Astrocyte (in vitro differentiated cells and primary cell): Measurements from ENCODE around the gene TMEM63A. TPM values are rescaled to one million over a fixed set of nuclear protein-coding genes. Genes with fewer than 3 reads are reported as not detected.
A peak's percentile ranks its signal among the peaks of the same experiment; 100 is the strongest.

ENCODE experiments used
- DNase-seq: peaks from one replicate; pipeline ENCODE4 v3.0.0-alpha.2; 2010; ENCODE audit warnings: low read depth
- FAIRE-seq: peaks from 2 replicates; lab custom pipeline; 2011; peaks lifted over from hg19 to GRCh38; lab: Jason Lieb, UNC
- H2AFZ ChIP-seq: 2 replicates; pipeline ENCODE4 v1.6.0; 2012; ENCODE audit warnings: low read depth, low read length, inconsistent platforms
- H3K27ac ChIP-seq: 2 replicates; pipeline ENCODE4 v1.5.1; 2011; ENCODE audit warnings: low read depth, low read length, inconsistent platforms
- H3K27me3 ChIP-seq: 2 replicates; pipeline ENCODE4 v1.6.0; 2011; ENCODE audit warnings: low read length, inconsistent platforms; ENCODE audit not compliant: insufficient read depth
- H3K36me3 ChIP-seq: 2 replicates; pipeline ENCODE4 v1.5.1; 2011; ENCODE audit warnings: low read length, inconsistent platforms; ENCODE audit not compliant: insufficient read depth
- H3K4me1 ChIP-seq: 2 replicates; pipeline ENCODE4 v1.5.1; 2011; ENCODE audit warnings: low read length, inconsistent platforms; ENCODE audit not compliant: insufficient read depth
- H3K4me2 ChIP-seq: 2 replicates; pipeline ENCODE4 v1.6.0; 2012; ENCODE audit warnings: low read length, inconsistent platforms
- H3K4me3 ChIP-seq: 2 replicates; pipeline ENCODE4 v1.5.1; 2011; ENCODE audit warnings: low read depth, mild to moderate bottlenecking, low read length, inconsistent platforms; ENCODE audit not compliant: insufficient read depth
- H3K79me2 ChIP-seq: 2 replicates; pipeline ENCODE4 v1.6.0; 2012; ENCODE audit warnings: mild to moderate bottlenecking, low read length, inconsistent platforms; ENCODE audit not compliant: insufficient read depth
- H3K9ac ChIP-seq: 2 replicates; pipeline ENCODE4 v1.6.0; 2012; ENCODE audit warnings: mild to moderate bottlenecking, low read length, inconsistent platforms
- H3K9me3 ChIP-seq: 2 replicates; pipeline ENCODE4 v1.5.1; 2012; ENCODE audit warnings: low read depth, mild to moderate bottlenecking, low read length, inconsistent platforms; ENCODE audit not compliant: insufficient read depth
- H4K20me1 ChIP-seq: 2 replicates; pipeline ENCODE4 v1.6.0; 2012; ENCODE audit warnings: low read length, inconsistent platforms; ENCODE audit not compliant: insufficient read depth
- H3K27ac Mint-ChIP-seq: one replicate; pipeline ENCODE4 v1.8.0; 2021; ENCODE audit warnings: mild to moderate bottlenecking, mixed read lengths; ENCODE audit not compliant: unreplicated experiment
- H3K27me3 Mint-ChIP-seq: one replicate; pipeline ENCODE4 v1.8.0; 2021; ENCODE audit warnings: low read depth, mixed read lengths; ENCODE audit not compliant: unreplicated experiment
- H3K36me3 Mint-ChIP-seq: one replicate; pipeline ENCODE4 v1.8.0; 2021; ENCODE audit warnings: low read depth, mixed read lengths; ENCODE audit not compliant: unreplicated experiment
- H3K4me1 Mint-ChIP-seq: one replicate; pipeline ENCODE4 v1.8.0; 2021; ENCODE audit warnings: low read depth, mixed read lengths; ENCODE audit not compliant: unreplicated experiment
- H3K4me3 Mint-ChIP-seq: one replicate; pipeline ENCODE4 v1.8.0; 2021; ENCODE audit warnings: mild to moderate bottlenecking, moderate library complexity, mixed read lengths; ENCODE audit not compliant: unreplicated experiment
- H3K9me3 Mint-ChIP-seq: one replicate; pipeline ENCODE4 v1.8.0; 2021; ENCODE audit warnings: mild to moderate bottlenecking, mixed read lengths; ENCODE audit not compliant: unreplicated experiment
- EZH2 ChIP-seq: IDR thresholded peaks from 2 replicates; pipeline ENCODE4 v1.6.1; 2012; ENCODE audit warnings: mild to moderate bottlenecking, low read length, inconsistent platforms; ENCODE audit not compliant: insufficient read depth
- total RNA-seq: library from RNA; stranded (reverse); gene quantifications from 2 replicates; pipeline ENCODE4 v1.2.1, GENCODE V29; 2021
- TF ChIP-seq, protein P1 (sequence below): IDR thresholded peaks from 2 replicates; pipeline ENCODE4 v1.5.1; 2011; ENCODE audit warnings: low read depth, mild to moderate bottlenecking, inconsistent platforms, low read length, moderate library complexity; ENCODE audit not compliant: insufficient read depth

TMEM63A gene
- total RNA-seq, 1 donor from 2014 or later, result 28.7 TPM

DNA sequence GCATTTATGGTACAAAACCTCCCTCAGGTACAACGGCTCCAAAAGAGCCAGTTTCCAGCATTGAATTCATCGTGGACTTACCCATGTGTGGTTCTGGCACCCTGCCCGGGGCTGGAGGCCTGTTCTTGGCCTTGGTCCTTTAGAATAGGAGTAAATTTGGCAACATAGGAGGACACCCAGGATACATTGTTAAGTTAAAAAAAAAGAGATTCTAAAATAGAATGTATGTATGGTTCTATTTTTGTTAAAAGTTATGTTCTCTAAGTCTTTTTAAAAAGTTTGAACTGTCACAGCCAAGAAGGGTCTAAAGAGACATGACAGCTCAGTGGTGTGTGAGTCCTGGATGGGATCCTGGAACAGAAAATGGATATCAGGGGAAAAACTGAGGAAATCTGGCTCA, 46.3 kb downstream of the TMEM63A start:
- Mint-ChIP-seq H3K4me1 (no peaks in the 10 kb centered on the region), H3K4me3 (no peak overlapping the region), H3K36me3 (peaks cover 36% of the 10 kb centered on the region), H3K27me3 (no peaks in the 10 kb centered on the region), H3K27ac (peak overlapping the region; percentile 26), H3K9me3 (no peaks in the 10 kb centered on the region)
- H3K4me3 ChIP-seq, result no peak overlapping the region
- no peaks in the 10 kb centered on the region for H3K79me2 ChIP-seq
- H3K9me3 ChIP-seq, result no peaks in the 10 kb centered on the region
- no peaks in the 10 kb centered on the region for H3K36me3 ChIP-seq
- TF ChIP-seq EZH2, result no peak
- TF ChIP-seq, protein P1, sequence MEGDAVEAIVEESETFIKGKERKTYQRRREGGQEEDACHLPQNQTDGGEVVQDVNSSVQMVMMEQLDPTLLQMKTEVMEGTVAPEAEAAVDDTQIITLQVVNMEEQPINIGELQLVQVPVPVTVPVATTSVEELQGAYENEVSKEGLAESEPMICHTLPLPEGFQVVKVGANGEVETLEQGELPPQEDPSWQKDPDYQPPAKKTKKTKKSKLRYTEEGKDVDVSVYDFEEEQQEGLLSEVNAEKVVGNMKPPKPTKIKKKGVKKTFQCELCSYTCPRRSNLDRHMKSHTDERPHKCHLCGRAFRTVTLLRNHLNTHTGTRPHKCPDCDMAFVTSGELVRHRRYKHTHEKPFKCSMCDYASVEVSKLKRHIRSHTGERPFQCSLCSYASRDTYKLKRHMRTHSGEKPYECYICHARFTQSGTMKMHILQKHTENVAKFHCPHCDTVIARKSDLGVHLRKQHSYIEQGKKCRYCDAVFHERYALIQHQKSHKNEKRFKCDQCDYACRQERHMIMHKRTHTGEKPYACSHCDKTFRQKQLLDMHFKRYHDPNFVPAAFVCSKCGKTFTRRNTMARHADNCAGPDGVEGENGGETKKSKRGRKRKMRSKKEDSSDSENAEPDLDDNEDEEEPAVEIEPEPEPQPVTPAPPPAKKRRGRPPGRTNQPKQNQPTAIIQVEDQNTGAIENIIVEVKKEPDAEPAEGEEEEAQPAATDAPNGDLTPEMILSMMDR, result no peak
- H2AFZ ChIP-seq, result no peak overlapping the region
- no peak overlapping the region for H3K27ac ChIP-seq
- no peak for DNase-seq
- no peaks in the 10 kb centered on the region for H4K20me1 ChIP-seq
- no peak overlapping the region for H3K4me2 ChIP-seq
- FAIRE-seq, result no peak
- H3K9ac ChIP-seq, result no peak overlapping the region
- H3K27me3 ChIP-seq, result no peaks in the 10 kb centered on the region
- no peaks in the 10 kb centered on the region for H3K4me1 ChIP-seq

GRCh38 chr1:225834417-225835329, 47.5 kb downstream of the TMEM63A start:
- FAIRE-seq (no peak), DNase-seq (peak; percentile 27)
- H3K9me3 ChIP-seq, result no peaks in the 10 kb centered on the region
- no peaks in the 10 kb centered on the region for H3K79me2 ChIP-seq
- H3K27ac ChIP-seq, result no peak overlapping the region
- H3K4me3 ChIP-seq, result no peak overlapping the region
- Mint-ChIP-seq H3K4me1 (no peaks in the 10 kb centered on the region), H3K27ac (no peak overlapping the region), H3K4me3 (no peak overlapping the region), H3K27me3 (no peaks in the 10 kb centered on the region), H3K9me3 (no peaks in the 10 kb centered on the region), H3K36me3 (peaks cover 33% of the 10 kb centered on the region)
- TF ChIP-seq, protein P1, result no peak
- no peak for TF ChIP-seq EZH2
- H3K27me3 ChIP-seq, result no peaks in the 10 kb centered on the region
- no peak overlapping the region for H3K4me2 ChIP-seq
- no peak overlapping the region for H2AFZ ChIP-seq
- H3K9ac ChIP-seq, result no peak overlapping the region
- H3K36me3 ChIP-seq, result no peaks in the 10 kb centered on the region
- H4K20me1 ChIP-seq, result no peaks in the 10 kb centered on the region
- no peaks in the 10 kb centered on the region for H3K4me1 ChIP-seq

DNA sequence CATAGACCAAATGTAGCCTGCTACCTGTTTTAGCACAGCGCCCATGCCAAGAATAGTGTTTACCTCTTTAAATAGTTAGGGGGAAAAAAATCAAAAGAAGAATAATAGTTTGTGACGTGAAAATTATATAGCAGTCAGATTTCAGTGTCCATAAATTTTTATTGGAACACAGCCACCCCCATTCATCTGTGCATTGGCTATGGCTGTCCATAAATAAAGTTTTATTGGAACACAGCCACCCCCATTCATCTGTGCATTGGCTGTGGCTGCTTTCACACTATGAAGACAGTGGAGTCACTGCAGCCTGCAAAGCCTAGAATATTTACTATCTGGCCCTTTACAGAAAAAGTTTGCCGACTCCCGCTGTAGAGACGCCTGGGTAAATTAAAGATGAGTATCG, 51.3 kb downstream of the TMEM63A start:
- H3K4me1 Mint-ChIP-seq, result peaks cover 11% of the 10 kb centered on the region
- FAIRE-seq (no peak), DNase-seq (no peak)
- H3K27ac ChIP-seq, result no peak overlapping the region
- no peak overlapping the region for H3K9ac ChIP-seq
- no peak for TF ChIP-seq EZH2
- TF ChIP-seq, protein P1, result no peak
- no peaks in the 10 kb centered on the region for H3K9me3 Mint-ChIP-seq
- H3K4me3 ChIP-seq, result no peak overlapping the region
- no peak overlapping the region for H2AFZ ChIP-seq
- H3K4me3 Mint-ChIP-seq, result no peak overlapping the region
- no peaks in the 10 kb centered on the region for H3K4me1 ChIP-seq
- no peaks in the 10 kb centered on the region for H3K36me3 ChIP-seq
- H3K27me3 ChIP-seq, result no peaks in the 10 kb centered on the region
- H3K9me3 ChIP-seq, result no peaks in the 10 kb centered on the region
- peaks cover 48% of the 10 kb centered on the region for H3K36me3 Mint-ChIP-seq
- H3K27ac Mint-ChIP-seq, result no peak overlapping the region
- no peaks in the 10 kb centered on the region for H3K27me3 Mint-ChIP-seq
- no peak overlapping the region for H3K4me2 ChIP-seq
- H3K79me2 ChIP-seq, result no peaks in the 10 kb centered on the region
- H4K20me1 ChIP-seq, result peaks cover 14% of the 10 kb centered on the region
